GM18870 (cell line): ENCODE data around the gene RAI14.
"Not testable (repeated sequence)": the region's sequence is repeated elsewhere in the genome, so short reads cannot be mapped to it uniquely, and the experiment has no call there.

ENCODE experiments used
- ATAC-seq: cut with Tn5 transposase; IDR thresholded peaks from one replicate; pipeline ENCODE4 v1.9.1; 2021; ENCODE audit warnings: moderate library complexity; ENCODE audit not compliant: unreplicated experiment

Gene RAI14

GRCh38 chr5:34697308-34698108 is 41.4 kb downstream of the RAI14 start:
- ATAC-seq, result no peak

GRCh38 chr5:34698109-34698419 is 41.9 kb downstream of the RAI14 start:
- no peak for ATAC-seq

- ATAC-seq, result no peak
These were observed 42.6 kb downstream of the RAI14 start for GRCh38 chr5:34698754-34699153.

GRCh38 chr5:34699155-34700077 is 43.3 kb downstream of the RAI14 start:
- ATAC-seq, result no peak

GRCh38 chr5:34700078-34700452 is 43.9 kb downstream of the RAI14 start:
- ATAC-seq, result no peak

- ATAC-seq, result not testable (repeated sequence)
These were observed 45.3 kb downstream of the RAI14 start for GRCh38 chr5:34701442-34701841.

- no peak for ATAC-seq
These were observed 47.9 kb downstream of the RAI14 start for GRCh38 chr5:34703767-34704713.

- ATAC-seq, result no peak
These were observed 50.0 kb downstream of the RAI14 start for GRCh38 chr5:34706084-34706483.

- no peak for ATAC-seq
These were observed 51.5 kb downstream of the RAI14 start for GRCh38 chr5:34707451-34708107.

- ATAC-seq, result no peak
These were observed 52.6 kb downstream of the RAI14 start for GRCh38 chr5:34708777-34709176.

GRCh38 chr5:34709861-34710673 is 53.9 kb downstream of the RAI14 start:
- ATAC-seq, result no peak

- no peak for ATAC-seq
These were observed 56.4 kb downstream of the RAI14 start for GRCh38 chr5:34712565-34712964.

- ATAC-seq, result no peak
These were observed 59.6 kb downstream of the RAI14 start for GRCh38 chr5:34715711-34716110.

GRCh38 chr5:34716986-34717385 is 60.9 kb downstream of the RAI14 start:
- ATAC-seq, result no peak

GRCh38 chr5:34717426-34718327 is 61.5 kb downstream of the RAI14 start:
- ATAC-seq, result no peak

GRCh38 chr5:34718516-34718915 is 62.4 kb downstream of the RAI14 start:
- ATAC-seq, result no peak

- ATAC-seq, result no peak
These were observed 62.9 kb downstream of the RAI14 start for GRCh38 chr5:34719029-34719428.

GRCh38 chr5:34721327-34721726 is 65.2 kb downstream of the RAI14 start:
- ATAC-seq, result no peak

GRCh38 chr5:34722183-34722582 is 66.1 kb downstream of the RAI14 start:
- ATAC-seq, result no peak
